Renal cortex interstitium (tissue), 11 donors: ENCODE data around the gene MTMR3. TPM values are rescaled to one million over a fixed set of nuclear protein-coding genes. Genes with fewer than 3 reads are reported as not detected.
"Not testable (repeated sequence)": the region's sequence is repeated elsewhere in the genome, so short reads cannot be mapped to it uniquely, and the experiment has no call there.

ENCODE experiments used
- DNase-seq, 11 donors: peaks; one replicate each; pipeline ENCODE4 v3.0.0-alpha.2; 2013; ENCODE audit warnings: low read depth in 9 of 11, low spot score in 4 of 11; ENCODE audit errors: extremely low read depth in 1 of 11
- polyA plus RNA-seq, 3 donors: library from polyadenylated mRNA; unstranded; fragments of 120-200 nt; gene quantifications; one replicate each; pipeline ENCODE4 v1.2.1, GENCODE V29; 2013; ENCODE audit not compliant: insufficient read length in 3 of 3

Gene MTMR3
- polyA plus RNA-seq, 3 donors, result 32.5 to 49.0 (median 33.9) TPM

DNA sequence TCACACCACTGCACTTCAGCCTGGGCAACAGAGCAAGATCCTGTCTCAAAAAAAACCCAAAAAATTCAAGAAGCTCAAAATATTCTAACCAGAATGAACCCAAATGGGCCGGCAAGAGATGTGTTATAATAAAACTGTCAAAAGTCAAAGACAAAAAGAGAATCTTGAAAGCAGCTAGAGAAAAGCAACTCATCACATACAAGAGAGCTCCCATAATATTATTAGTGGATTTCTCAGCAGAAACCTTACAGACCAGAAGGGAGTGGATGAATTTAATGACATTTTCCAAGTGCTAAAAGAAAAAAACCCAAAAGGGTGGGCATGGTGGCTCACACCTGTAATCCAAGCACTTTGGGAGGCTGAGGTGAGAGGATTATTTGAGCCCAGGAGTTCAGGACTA, 174.4 kb downstream of the MTMR3 start:
- no peak for DNase-seq

DNA sequence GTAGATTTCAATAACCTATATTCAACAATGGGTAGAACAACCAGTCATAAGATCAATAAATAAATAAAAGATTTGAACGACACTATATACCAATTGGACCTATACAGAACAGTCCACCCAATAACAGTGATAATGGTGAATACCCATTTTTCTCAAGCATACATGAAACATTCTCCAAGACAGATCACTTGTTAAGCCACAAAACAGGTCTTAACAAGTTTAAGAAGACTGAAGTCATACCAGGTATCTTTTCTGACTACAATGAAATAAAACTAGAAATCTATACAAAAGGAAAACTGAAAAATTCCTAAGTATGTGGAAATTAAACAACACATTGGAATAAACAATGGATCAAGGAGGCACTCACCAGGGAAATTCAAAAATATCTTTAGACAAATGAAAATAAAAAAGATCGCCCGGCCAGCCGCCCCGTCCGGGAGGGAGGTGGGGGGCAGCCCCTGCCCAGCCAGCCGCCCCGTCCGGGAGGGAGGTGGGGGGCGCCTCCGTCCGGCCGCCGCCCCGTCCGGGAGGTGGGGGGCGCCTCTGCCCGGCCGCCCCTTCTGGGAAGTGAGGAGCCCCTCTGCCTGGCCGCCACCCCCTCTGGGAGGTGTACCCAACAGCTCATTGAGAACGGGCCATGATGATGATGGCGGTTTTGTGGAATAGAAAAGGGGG, 176.5 kb downstream of the MTMR3 start:
- DNase-seq, result not testable (repeated sequence)

DNA sequence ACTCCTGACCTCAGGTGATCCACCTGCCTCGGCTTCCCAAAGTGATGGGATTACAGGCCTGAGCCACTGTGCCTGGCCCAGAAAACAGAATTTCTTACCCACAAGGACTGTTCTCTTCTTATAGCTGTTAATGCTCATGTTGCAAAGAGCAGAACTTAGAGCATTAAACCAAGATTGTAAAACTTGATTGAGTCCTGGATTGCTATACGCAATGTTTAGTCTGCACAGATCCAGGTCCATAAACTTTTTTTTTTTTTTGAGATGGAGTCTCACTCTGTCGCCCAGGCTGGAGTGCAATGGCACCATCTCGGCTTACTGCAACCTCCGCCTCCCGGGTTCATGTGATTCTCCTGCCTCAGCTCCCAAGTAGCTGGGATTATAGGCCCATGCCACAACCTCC, 178.1 kb downstream of the MTMR3 start:
- not testable (repeated sequence) for DNase-seq

DNA sequence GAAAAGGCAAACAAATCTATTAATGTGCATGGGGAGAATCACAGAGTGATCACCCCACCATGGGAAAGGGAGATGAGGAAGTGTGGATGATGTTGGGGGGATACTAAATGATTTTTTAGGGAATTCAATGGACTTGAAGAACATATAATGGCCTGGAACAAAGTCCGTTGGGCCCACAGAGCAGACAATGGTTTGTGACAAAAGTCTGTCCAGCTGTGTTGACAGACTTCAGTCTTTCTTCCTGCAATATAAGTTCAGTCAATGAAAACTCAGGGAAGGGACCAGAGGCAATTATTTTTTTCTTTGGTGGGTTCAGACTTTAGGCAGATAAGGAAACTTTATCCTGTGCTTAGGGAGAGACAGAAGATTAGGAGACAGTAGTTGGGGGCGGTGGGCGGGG, 179.3 kb downstream of the MTMR3 start:
- DNase-seq, result no peak

DNA sequence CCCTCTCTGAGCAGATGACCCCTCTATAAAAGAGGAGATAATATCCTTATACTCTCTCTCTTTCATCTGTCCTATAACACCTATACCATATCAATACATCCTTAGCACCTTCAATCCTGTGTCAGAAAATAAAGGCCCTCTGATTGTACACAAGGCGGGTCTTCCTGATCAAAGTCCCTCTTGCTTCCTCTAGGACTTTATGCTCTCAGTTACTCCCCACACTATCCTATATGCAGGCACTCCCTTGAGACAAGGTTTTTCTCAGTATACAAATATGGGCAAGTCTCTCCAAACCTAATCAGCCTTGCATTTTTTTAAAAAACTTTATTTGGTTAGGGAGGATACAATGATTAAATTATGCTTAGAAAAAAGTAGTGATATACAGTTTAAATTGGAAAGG, 180.0 kb downstream of the MTMR3 start:
- DNase-seq, result no peak

DNA sequence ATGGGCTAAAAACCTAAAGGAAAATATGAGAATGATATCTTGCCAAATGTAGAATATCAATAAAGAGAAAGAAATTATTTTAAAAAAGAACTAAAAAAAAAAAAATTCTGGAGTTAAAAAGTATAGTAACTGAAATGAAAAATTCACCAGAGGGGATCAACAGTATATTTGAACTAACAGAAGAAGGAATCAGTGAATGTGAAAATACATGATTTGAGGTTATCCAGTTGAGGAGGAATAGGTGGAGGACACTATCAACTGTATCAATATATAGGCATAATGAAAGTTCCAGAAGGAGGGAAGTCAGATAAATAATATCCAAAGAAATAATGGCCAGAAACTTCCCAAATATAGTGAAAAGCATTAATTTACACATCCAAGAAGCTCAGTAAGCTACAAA, 181.2 kb downstream of the MTMR3 start:
- DNase-seq, result no peak

DNA sequence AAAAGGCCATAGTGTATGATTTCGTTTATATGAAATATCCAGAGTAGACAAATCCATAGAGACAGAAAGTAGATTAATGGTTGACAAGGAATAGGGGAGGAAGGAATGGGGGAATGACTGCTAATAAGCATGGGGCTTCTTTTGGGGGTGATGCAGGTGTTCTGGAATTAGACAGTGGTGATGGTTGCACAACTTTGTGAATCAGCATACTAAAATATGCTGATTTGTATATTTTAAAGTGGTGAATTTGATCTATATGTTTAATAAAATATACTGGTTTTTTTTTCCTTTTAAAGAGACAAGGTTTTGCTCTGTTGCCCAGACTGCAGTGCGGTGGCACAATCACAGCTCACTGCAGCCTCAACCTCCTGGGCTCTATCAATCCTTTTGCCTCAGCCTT, 190.8 kb downstream of the MTMR3 start:
- DNase-seq, result no peak

DNA sequence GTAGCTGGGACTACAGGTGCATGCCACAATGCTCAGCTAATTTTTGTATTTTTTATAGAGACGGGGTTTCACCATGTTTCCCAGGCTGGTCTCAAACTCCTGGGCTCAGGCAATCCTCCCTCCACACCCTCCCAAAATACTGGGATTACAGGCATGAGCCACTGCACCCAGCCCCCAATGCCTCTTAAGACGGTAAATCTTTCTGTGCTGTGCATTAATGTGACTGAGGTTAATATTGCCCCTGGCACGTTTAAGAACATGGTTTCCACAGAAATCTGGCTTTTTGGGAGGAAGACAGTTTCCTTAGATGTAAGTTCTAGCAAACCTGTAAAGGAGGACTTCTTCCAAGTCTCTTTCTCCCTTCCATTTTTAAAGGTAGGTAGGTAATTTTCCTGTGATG, 191.2 kb downstream of the MTMR3 start:
- no peak for DNase-seq

DNA sequence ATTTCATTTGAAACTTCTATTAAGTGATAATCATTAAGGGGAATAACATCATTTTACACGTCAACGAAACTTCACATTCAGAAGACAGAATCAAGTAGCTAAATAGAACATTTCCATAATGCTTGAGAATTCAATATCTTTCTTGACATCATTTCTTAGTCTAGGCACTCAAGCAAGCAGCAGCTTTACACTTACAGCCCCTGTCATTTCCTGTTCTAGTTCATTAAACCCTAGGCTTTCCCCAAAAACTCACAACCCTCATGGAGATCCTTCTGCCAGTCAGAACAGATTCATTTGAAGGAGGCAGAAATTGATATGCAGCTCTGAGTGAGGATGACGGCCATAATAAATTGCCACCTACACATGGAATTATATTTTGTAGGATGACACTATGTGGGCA, 192.0 kb downstream of the MTMR3 start:
- DNase-seq, result no peak

DNA sequence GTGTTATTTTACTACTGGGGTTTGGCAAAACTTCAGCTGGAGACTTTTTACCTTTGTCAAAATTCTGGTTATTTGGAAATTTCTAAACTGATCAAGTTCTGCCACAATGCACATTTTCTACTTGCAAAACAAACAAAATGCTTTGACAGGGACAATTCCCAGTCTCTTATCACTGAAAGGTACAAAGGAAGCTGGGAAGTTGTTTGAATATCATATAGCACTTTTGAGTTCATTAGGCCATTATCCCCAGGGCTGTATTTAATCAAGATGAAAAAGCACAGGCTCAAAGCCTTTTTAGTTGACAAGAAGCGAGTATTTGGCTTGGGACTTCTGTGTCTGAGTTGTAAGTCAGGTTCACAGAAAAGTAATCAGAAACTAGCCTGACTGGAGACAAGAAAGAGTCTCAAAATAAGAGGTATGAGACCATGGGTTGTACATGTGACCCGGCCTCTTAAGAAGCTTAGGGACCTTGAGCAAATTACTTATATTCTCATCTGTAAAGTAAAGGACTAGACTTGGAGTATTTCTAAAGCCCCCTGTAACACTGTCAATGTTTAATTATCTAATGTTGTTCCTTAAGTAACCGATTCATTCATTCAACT, 194.4 kb downstream of the MTMR3 start:
- DNase-seq, result no peak

DNA sequence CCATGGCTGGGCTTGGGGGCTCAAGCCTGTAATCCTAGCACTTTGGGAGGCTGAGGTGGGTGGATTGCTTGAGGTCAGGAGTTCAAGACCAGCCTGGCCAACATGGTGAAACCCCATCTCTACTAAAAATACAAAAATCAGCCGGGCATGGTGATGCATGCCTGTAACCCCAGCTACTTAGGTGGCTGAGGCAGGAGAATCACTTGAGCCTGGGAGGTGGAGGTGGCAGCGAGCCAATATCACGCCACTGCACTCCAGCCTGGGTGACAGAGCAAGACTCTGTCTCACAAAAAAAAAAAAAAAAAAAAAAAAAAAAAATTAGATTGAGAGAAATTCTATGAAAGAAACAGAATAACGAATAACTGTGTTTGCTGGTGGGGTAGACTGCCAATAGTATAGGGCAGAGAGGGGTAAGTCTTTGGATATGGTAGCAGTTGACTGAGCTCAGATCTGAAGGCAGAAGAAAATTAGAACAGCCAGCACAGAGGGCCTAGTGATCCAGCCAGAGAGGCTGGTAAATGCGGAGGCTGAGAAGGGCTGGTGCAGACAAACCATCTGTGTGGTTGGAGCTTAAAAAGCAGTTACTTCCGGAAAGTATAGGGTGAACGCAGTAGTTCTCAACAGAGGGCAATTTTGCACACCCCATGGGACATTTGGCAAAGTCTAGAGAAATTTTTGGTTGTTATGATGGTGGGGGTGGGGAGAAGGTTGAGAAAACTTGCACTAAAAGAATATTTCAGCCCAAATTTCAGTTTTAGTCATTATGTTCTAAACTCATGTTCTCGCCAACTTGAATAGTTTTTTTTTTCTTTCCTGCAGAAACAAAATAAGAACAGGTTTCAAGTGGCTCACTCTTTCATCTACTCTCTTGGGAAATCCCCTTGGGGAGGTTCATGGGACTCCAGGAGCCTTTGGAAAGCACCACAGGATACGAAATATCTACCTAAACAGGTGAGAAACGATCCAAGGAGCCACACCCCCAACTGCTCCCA, 195.6 kb downstream of the MTMR3 start:
- no peak for DNase-seq

DNA sequence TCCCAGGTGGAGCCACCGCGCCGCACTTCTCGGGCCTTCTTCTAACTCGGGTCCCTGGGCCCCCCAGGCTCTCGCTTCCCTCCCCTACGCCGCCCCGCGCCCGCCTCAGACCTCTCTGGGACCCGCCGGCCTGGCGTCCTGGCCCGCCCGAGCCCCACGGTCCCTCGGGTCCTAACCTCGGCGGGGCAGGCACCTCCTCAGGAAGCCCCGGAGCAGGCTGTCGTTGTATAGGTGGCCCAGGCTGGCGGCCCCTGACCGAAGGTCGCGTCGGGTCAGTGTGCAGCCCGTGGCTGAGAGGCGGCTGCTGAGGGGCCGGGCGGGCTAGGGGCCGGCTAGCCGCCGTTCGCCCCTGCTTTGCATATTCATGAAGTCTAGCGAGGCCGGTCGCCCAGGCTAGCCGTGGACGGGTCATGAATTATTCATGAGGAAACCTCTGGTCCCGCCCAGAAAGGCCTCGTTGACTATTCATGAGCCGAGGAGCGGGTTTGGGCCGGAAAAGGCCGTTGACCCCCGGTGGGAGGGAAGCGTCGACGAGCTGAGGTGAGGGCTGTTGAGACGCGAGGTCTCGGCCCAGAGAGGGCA, 197.1 kb downstream of the MTMR3 start, which contains the start of gene HORMAD2:
Gene HORMAD2, plus strand, starts transcription at position 513 of the 582 bp plus-strand sequence. CDS start 13,489 bp downstream, outside the sequence.
- peak in 10 of 11 donors; percentile 18 to 56 (median 42) for DNase-seq

Other genes starting within 250 kb of the MTMR3 start
- under 1 TPM in 2 of 3 donors, not detected in 1; 0.11 to 0.27 TPM for gene CABP7, start 163.2 kb upstream of the MTMR3 start, polyA plus RNA-seq
- 10 to 100 TPM; 23.5 to 27.7 (median 25.0) TPM for gene ZMAT5, start 116.2 kb upstream of the MTMR3 start, polyA plus RNA-seq
- 100 to 1,000 TPM; 135 to 165 (median 142) TPM for gene UQCR10, start 115.8 kb upstream of the MTMR3 start, polyA plus RNA-seq
- 10 to 100 TPM; 35.9 to 54.5 (median 45.7) TPM for gene ASCC2, start 44.9 kb upstream of the MTMR3 start, polyA plus RNA-seq
- gene HORMAD2, start 197.3 kb downstream of the MTMR3 start, polyA plus RNA-seq, result under 1 TPM in 1 of 3 donors, not detected in 2; 0.10 TPM